Small intestine (tissue), 7 donors: ENCODE data around the gene RARA. TPM values are rescaled to one million over a fixed set of nuclear protein-coding genes. Genes with fewer than 3 reads are reported as not detected.
A peak's percentile ranks its signal among the peaks of the same experiment; 100 is the strongest.
"Not testable (repeated sequence)": the region's sequence is repeated elsewhere in the genome, so short reads cannot be mapped to it uniquely, and the experiment has no call there.

ENCODE experiments used
- DNase-seq, 2 donors: peaks; one replicate each; pipeline versions ENCODE4 v3.0.0 to v3.0.0-alpha.2; 2013
- FAIRE-seq: peaks from 2 replicates; lab custom pipeline; 2012; peaks lifted over from hg19 to GRCh38; lab: Jason Lieb, UNC
- H3K27ac ChIP-seq, 3 donors: one replicate each; pipeline ENCODE4 v1.5.1; 2013; ENCODE audit warnings: low read length in 2 of 3, mild to moderate bottlenecking in 2 of 3, control low read depth in 1 of 3, inconsistent platforms in 1 of 3, low read depth in 1 of 3, moderate library complexity in 1 of 3
- H3K27me3 ChIP-seq, 3 donors: one replicate each; pipeline ENCODE4 v1.6.1; 2013; ENCODE audit warnings: low read length in 3 of 3, inconsistent platforms in 1 of 3; ENCODE audit not compliant: control insufficient read depth in 3 of 3, insufficient read depth in 3 of 3
- H3K36me3 ChIP-seq, 3 donors: one replicate each; pipeline ENCODE4 v1.6.1; 2013; ENCODE audit warnings: low read length in 3 of 3, inconsistent platforms in 1 of 3, low read depth in 1 of 3, mild to moderate bottlenecking in 1 of 3, moderate library complexity in 1 of 3; ENCODE audit not compliant: control insufficient read depth in 3 of 3, insufficient read depth in 2 of 3
- H3K4me1 ChIP-seq, 3 donors: one replicate each; pipeline ENCODE4 v1.6.1; 2013; ENCODE audit warnings: low read length in 2 of 3, inconsistent platforms in 1 of 3, low read depth in 1 of 3, mild to moderate bottlenecking in 1 of 3, moderate library complexity in 1 of 3; ENCODE audit not compliant: control insufficient read depth in 3 of 3, insufficient read depth in 2 of 3
- H3K4me3 ChIP-seq, 3 donors: one replicate each; pipeline ENCODE4 v1.5.1; 2013; ENCODE audit warnings: low read length in 3 of 3, control low read depth in 1 of 3, inconsistent platforms in 1 of 3, low read depth in 1 of 3, mild to moderate bottlenecking in 1 of 3, moderate library complexity in 1 of 3
- H3K9me3 ChIP-seq, 2 donors: one replicate each; pipeline ENCODE4 v1.6.1; 2013; ENCODE audit warnings: low read depth in 1 of 2, low read length in 1 of 2; ENCODE audit not compliant: control insufficient read depth in 2 of 2, insufficient read depth in 1 of 2
- WGBS, 3 donors: extraction: QIAGEN DNeasy Blood & Tissue Kit; methylation state at CpG; one replicate each; pipeline ENCODE4 v1.1.7; 2013; 5-methylcytosine and 5-hydroxymethylcytosine counted together
- polyA plus RNA-seq, 4 donors: library from polyadenylated mRNA; stranded (reverse) in 3 of 4; unstranded in 1 of 4; fragments of 200-250 nt in 3 of 4; fragments of 120-200 nt in 1 of 4; gene quantifications; one replicate each; pipeline versions ENCODE4 v1.2.1 to v1.2.3, GENCODE V29; 2013
- donor health status: healthy with polysubstance abuse.
- donor health status: control.
- donor health status: control.
- donor health status: Bipolar disorder and iron deficiency.
- donor health status: healthy.

Gene RARA
- polyA plus RNA-seq, 4 donors, result 28.8 to 47.7 (median 39.9) TPM

GRCh38 chr17:40367728-40368127 is 58.7 kb downstream of the RARA start:
- Histone ChIP-seq H3K4me1 (peaks cover 0 to 14% (median 0%) of the 10 kb centered on the region in 3 donors), H3K27me3 (peaks cover 0 to 15% (median 0%) of the 10 kb centered on the region in 3 donors)
- H3K9me3 ChIP-seq, FAIRE-seq, DNase-seq, H3K36me3 ChIP-seq, H3K27ac ChIP-seq, H3K4me3 ChIP-seq: not testable (repeated sequence)
- WGBS, 3 donors, result 92 to 96% (median 93%) methylated on average over 8 to 9 of the region's 9 CpGs

GRCh38 chr17:40369923-40370322 is 60.9 kb downstream of the RARA start:
- Histone ChIP-seq H3K9me3 (peaks cover 0 to 9% of the 10 kb centered on the region in 2 donors), H3K36me3 (no peaks in the 10 kb centered on the region), H3K4me3 (no peak overlapping the region), H3K27me3 (peaks cover 0 to under 1% (median 0%) of the 10 kb centered on the region in 3 donors), H3K27ac (no peak overlapping the region), H3K4me1 (no peaks in the 10 kb centered on the region)
- DNase-seq (no peak), FAIRE-seq (no peak)
- WGBS, 3 donors, result 84 to 90% (median 88%) methylated on average over 7 of the region's 7 CpGs

- 80 to 81% (median 81%) methylated on average over 16 of the region's 16 CpGs for WGBS, 3 donors
- Histone ChIP-seq H3K4me1 (no peaks in the 10 kb centered on the region), H3K9me3 (peaks cover 0 to 9% of the 10 kb centered on the region in 2 donors), H3K36me3 (no peaks in the 10 kb centered on the region), H3K27me3 (no peaks in the 10 kb centered on the region), H3K4me3 (no peak overlapping the region), H3K27ac (no peak overlapping the region)
- no peak for FAIRE-seq
- no peak for DNase-seq
Observed at GRCh38 chr17:40371261-40371929, 62.4 kb downstream of the RARA start.

GRCh38 chr17:40372031-40372430 is 63.1 kb downstream of the RARA start:
- FAIRE-seq, result no peak
- Histone ChIP-seq H3K9me3 (peaks cover 0 to 9% of the 10 kb centered on the region in 2 donors), H3K4me3 (no peak overlapping the region), H3K27ac (no peak overlapping the region), H3K4me1 (no peaks in the 10 kb centered on the region), H3K36me3 (no peaks in the 10 kb centered on the region), H3K27me3 (no peaks in the 10 kb centered on the region)
- no peak for DNase-seq
- 90 to 97% (median 96%) methylated on average over 2 of the region's 2 CpGs for WGBS, 3 donors

GRCh38 chr17:40372644-40373043 is 63.7 kb downstream of the RARA start:
- 52 to 61% (median 58%) methylated on average over 4 of the region's 4 CpGs for WGBS, 3 donors
- H3K9me3 ChIP-seq, FAIRE-seq, H3K36me3 ChIP-seq, H3K27ac ChIP-seq, H3K27me3 ChIP-seq, H3K4me3 ChIP-seq, H3K4me1 ChIP-seq, DNase-seq: not testable (repeated sequence)

GRCh38 chr17:40373324-40373723 is 64.3 kb downstream of the RARA start:
- peaks cover 0 to 9% of the 10 kb centered on the region in 2 donors for H3K9me3 ChIP-seq
- H3K4me1 ChIP-seq, result no peaks in the 10 kb centered on the region
- 76 to 87% (median 79%) methylated on average over 4 of the region's 4 CpGs for whole genome bisulfite sequencing, 3 donors
- H3K27me3 ChIP-seq, result no peaks in the 10 kb centered on the region
- H3K36me3 ChIP-seq, result no peaks in the 10 kb centered on the region
- FAIRE-seq (no peak), DNase-seq (no peak)
- no peak overlapping the region for H3K27ac ChIP-seq
- no peak overlapping the region for H3K4me3 ChIP-seq

GRCh38 chr17:40373999-40374398 is 65.0 kb downstream of the RARA start:
- H3K27ac ChIP-seq, result no peak overlapping the region
- H3K27me3 ChIP-seq, result no peaks in the 10 kb centered on the region
- no peak overlapping the region for H3K4me3 ChIP-seq
- FAIRE-seq, result no peak
- no peaks in the 10 kb centered on the region for H3K36me3 ChIP-seq
- peaks cover 0 to 9% of the 10 kb centered on the region in 2 donors for H3K9me3 ChIP-seq
- 37 to 76% (median 61%) methylated on average over 8 of the region's 8 CpGs for WGBS, 3 donors
- H3K4me1 ChIP-seq, result no peaks in the 10 kb centered on the region
- peak in 1 of 2 donors; percentile 33 for DNase-seq

- Histone ChIP-seq H3K27ac (no peak overlapping the region), H3K36me3 (no peaks in the 10 kb centered on the region), H3K9me3 (peaks cover 0 to 9% of the 10 kb centered on the region in 2 donors), H3K27me3 (no peaks in the 10 kb centered on the region), H3K4me3 (no peak overlapping the region), H3K4me1 (no peaks in the 10 kb centered on the region)
- no peak for FAIRE-seq
- 86 to 89% (median 89%) methylated on average over 14 of the region's 14 CpGs for WGBS, 3 donors
- no peak for DNase-seq
Observed at GRCh38 chr17:40374821-40375498, 66.0 kb downstream of the RARA start.
